Chondrocyte (in vitro differentiated cells): Measurements from ENCODE around the gene IQGAP2. TPM values are rescaled to one million over a fixed set of nuclear protein-coding genes. Genes with fewer than 3 reads are reported as not detected.

Experiments used
- DNase-seq: peaks from one replicate; pipeline ENCODE4 v3.0.0; 2021; ENCODE audit warnings: mixed read lengths, low spot score
- H3K27ac Mint-ChIP-seq: one replicate; pipeline ENCODE4 v1.8.0; 2021; ENCODE audit warnings: mild to moderate bottlenecking, moderate library complexity, mixed read lengths; ENCODE audit not compliant: unreplicated experiment
- H3K27me3 Mint-ChIP-seq: 2 replicates; pipeline ENCODE4 v1.8.0; 2021; ENCODE audit warnings: low read depth, mixed read lengths
- H3K36me3 Mint-ChIP-seq: 2 replicates; pipeline ENCODE4 v1.8.0; 2021; ENCODE audit warnings: low read depth, mixed read lengths
- H3K4me1 Mint-ChIP-seq: 2 replicates; pipeline ENCODE4 v1.8.0; 2021; ENCODE audit warnings: low read depth, mild to moderate bottlenecking, mixed read lengths
- H3K4me3 Mint-ChIP-seq: one replicate; pipeline ENCODE4 v1.8.0; 2021; ENCODE audit warnings: mild to moderate bottlenecking, moderate library complexity, mixed read lengths; ENCODE audit not compliant: unreplicated experiment
- H3K9me3 Mint-ChIP-seq: 2 replicates; pipeline ENCODE4 v1.8.0; 2021; ENCODE audit warnings: low read depth, mixed read lengths
- total RNA-seq: library from RNA; stranded (reverse); gene quantifications from 3 replicates; pipeline ENCODE4 v1.2.1, GENCODE V29; 2021
- TF ChIP-seq, protein P1 (sequence below): fragments of 200-600 bp; sonication (generic); IDR thresholded peaks from 2 replicates; pipeline ENCODE4 v1.5.0; 2021; ENCODE audit warnings: antibody characterized with exemption, mild to moderate bottlenecking, moderate library complexity

Gene IQGAP2
- total RNA-seq, 1 donor from 2014 or later, result 3.0 TPM

DNA sequence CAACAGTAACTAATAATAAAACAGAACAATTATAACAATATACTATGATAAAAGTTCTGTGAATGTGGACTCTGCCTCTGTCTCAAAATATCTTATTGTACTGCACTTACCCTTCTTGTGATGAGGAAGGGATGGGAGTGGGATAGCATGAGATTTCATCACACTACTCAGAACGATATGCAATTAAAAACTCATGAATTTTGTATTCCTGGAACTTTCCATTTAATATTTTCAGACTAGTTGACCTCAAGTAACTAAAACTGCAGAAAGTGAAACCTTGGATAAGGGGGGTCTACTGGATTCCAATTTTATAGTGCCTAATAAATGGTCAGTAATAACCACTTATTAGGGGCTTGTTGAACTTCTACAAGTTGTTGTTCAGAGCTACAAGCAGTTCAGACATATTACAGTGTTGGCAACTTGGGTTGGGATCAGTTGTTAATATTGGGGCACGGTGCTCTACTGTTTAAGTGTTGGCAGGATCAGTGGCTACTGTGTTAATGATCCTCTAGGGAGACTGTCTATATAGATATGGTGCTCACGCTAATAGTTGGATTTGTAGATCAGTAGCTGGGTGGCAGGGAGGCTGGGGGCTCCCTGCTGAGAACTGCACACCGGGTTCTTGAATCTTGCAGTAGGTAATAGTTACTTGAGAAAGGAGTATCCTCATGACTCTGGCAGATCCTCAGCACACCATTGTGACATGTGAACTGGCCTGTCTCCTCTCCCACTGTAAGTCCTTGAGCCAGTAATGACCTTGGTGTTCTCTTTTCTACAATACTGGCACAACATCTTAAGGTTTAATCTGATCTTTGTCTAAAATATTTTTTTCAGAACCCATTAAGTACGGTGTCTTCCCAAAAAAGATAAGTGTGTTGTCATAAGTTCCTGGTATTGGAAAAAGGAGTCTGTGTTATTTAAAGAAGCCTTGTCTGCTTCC lies 158.1 kb downstream of the IQGAP2 start:
- TF ChIP-seq, protein P1, sequence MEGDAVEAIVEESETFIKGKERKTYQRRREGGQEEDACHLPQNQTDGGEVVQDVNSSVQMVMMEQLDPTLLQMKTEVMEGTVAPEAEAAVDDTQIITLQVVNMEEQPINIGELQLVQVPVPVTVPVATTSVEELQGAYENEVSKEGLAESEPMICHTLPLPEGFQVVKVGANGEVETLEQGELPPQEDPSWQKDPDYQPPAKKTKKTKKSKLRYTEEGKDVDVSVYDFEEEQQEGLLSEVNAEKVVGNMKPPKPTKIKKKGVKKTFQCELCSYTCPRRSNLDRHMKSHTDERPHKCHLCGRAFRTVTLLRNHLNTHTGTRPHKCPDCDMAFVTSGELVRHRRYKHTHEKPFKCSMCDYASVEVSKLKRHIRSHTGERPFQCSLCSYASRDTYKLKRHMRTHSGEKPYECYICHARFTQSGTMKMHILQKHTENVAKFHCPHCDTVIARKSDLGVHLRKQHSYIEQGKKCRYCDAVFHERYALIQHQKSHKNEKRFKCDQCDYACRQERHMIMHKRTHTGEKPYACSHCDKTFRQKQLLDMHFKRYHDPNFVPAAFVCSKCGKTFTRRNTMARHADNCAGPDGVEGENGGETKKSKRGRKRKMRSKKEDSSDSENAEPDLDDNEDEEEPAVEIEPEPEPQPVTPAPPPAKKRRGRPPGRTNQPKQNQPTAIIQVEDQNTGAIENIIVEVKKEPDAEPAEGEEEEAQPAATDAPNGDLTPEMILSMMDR, result no peak
- Mint-ChIP-seq H3K4me3 (no peak overlapping the region), H3K27me3 (no peaks in the 10 kb centered on the region), H3K4me1 (no peaks in the 10 kb centered on the region), H3K9me3 (no peaks in the 10 kb centered on the region), H3K27ac (no peak overlapping the region), H3K36me3 (no peaks in the 10 kb centered on the region)
- no peak for DNase-seq

DNA sequence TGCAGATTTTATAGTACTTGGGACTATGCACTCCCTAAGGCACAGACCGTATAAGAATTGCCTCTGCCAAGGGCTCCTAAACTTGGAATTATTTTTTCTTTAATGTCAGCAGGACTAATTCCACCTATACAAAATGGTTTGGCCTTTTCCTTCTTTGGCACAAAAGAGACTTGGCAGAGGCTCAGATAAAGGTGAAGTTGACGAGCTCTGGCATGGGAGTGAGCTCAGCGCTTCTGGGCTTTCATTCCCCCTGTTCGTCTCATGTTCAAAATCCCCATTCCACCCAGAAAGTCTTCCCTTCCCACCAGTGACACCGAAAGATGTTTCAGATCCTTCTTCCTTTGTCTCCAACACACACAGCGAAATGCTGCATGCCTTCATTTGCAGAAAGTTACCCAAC lies 158.9 kb downstream of the IQGAP2 start:
- DNase-seq, result no peak
- H3K36me3 Mint-ChIP-seq, result no peaks in the 10 kb centered on the region
- H3K27ac Mint-ChIP-seq, result no peak overlapping the region
- no peak overlapping the region for H3K4me3 Mint-ChIP-seq
- TF ChIP-seq, protein P1, result no peak
- H3K4me1 Mint-ChIP-seq, result no peaks in the 10 kb centered on the region
- no peaks in the 10 kb centered on the region for H3K9me3 Mint-ChIP-seq
- no peaks in the 10 kb centered on the region for H3K27me3 Mint-ChIP-seq

DNA sequence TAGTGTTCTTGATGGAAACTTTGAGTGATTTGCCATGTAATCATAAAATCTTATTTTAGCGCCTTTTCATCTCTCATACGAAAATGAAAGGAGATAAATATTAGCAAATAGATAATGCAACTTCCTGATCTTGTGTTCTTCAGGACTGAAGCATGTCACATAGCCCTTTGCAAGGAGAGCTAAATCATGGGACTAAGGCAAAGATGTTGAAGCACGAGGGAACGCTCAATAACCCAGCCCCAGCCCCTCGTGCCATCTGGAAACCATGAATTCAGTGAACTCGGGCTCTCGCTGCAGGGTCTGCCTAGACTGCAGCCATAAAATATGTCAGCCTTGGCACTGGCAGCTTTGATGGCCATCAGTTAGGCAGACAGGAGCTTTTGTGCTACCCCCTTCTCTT lies 161.9 kb downstream of the IQGAP2 start:
- Mint-ChIP-seq H3K36me3 (no peaks in the 10 kb centered on the region), H3K27ac (no peak overlapping the region), H3K4me3 (no peak overlapping the region), H3K27me3 (no peaks in the 10 kb centered on the region), H3K4me1 (no peaks in the 10 kb centered on the region), H3K9me3 (no peaks in the 10 kb centered on the region)
- DNase-seq, result no peak
- TF ChIP-seq, protein P1, result no peak

DNA sequence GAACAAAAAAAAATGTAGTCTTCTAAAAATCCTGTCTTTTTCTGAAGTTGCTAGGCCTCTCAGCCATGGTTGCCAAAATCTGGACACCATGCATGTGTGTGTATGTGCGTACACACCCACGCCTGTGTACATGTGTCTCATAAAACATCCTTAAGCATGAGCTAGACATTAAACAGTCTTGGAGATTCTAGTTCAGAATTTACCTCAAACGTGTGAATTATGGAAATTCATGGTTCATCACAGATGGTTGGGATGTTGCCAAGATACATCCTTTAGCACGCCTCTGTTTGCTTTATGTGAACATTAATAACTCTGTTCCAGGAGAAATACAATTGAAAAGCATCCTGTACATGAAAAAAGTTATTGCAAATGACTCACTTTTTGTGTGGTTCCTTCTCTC lies 167.1 kb downstream of the IQGAP2 start:
- Mint-ChIP-seq H3K4me1 (peaks cover 4% of the 10 kb centered on the region), H3K9me3 (no peaks in the 10 kb centered on the region), H3K27ac (no peak overlapping the region), H3K4me3 (no peak overlapping the region), H3K27me3 (no peaks in the 10 kb centered on the region), H3K36me3 (no peaks in the 10 kb centered on the region)
- TF ChIP-seq, protein P1, result no peak
- DNase-seq, result no peak

DNA sequence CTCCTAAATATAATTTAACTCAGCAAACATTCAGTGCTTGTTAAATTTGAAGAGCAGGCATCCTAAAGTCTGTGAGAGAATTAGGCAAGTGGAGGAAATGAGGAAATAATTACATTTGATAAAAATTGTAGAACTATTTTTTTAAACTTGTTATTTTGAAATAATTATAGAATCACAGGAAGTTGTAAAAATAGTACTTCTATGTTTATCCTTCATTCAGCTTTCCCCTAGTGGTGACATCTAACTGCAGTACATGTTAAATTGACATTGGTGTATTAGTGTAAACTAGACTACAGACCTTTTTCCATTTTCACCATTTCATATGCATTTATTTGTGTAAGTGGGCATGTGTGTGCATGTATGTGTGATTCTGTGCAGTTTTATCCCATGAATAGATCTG lies 168.5 kb downstream of the IQGAP2 start:
- H3K27ac Mint-ChIP-seq, result no peak overlapping the region
- no peak overlapping the region for H3K4me3 Mint-ChIP-seq
- H3K36me3 Mint-ChIP-seq, result no peaks in the 10 kb centered on the region
- H3K27me3 Mint-ChIP-seq, result no peaks in the 10 kb centered on the region
- no peak for DNase-seq
- H3K4me1 Mint-ChIP-seq, result peaks cover 4% of the 10 kb centered on the region
- TF ChIP-seq, protein P1, result peak; percentile 71
- H3K9me3 Mint-ChIP-seq, result no peaks in the 10 kb centered on the region
